ENCODE results near the gene LYPD6B.
"Not testable (repeated sequence)": the region's sequence is repeated elsewhere in the genome, so short reads cannot be mapped to it uniquely, and the experiment has no call there.

The LYPD6B gene

DNA sequence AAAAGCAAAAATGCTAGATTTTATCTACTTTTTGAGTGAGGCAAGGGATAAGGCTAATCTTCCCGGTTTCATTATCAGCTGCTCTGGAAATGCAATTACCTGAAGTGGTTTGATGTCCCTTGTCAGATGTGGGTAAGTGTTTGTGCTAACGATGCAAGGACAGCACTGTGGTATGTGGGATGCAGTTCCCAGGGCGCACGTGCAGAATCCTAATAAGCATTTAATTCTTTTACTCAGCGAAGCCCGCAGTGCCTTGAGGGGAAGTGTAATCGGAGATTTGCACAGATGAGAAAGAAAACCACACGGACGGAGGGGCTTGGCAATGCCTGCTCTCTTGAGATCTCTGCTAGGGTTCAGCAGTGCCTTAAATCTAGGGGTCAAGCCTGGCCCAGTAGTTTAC is 183.4 kb downstream of the LYPD6B start:
- peak; percentile 14 for DNase-seq

DNA sequence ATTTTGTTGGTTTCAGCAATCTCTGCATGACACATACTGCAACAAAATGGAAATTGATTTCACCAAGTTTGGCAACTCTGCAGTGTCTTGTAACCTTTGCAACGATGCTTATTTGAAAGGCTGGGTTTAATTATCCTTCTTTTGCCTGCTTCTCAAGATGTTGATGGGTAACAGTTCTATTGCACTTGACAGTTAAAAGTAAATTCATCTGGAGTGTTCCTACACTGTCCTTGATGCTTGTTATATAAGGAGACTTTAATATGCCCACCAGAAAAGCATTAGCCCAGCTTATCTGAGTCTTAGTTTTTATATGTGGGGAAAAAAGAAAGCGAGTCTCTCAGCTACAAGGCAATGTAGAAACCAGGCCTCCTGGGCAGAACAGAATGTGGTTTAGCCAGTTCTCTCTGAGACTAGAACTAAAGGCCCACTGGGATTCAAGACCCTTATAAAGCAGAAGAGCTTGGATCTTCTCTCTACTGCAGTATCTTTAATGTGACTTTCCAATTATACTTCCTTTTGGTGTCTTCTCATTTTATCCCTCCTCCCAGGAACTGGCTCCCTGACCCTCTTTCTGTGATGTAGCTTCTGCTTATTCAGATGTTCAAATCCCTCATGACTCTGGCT is 185.1 kb downstream of the LYPD6B start:
- no peak for DNase-seq

DNA sequence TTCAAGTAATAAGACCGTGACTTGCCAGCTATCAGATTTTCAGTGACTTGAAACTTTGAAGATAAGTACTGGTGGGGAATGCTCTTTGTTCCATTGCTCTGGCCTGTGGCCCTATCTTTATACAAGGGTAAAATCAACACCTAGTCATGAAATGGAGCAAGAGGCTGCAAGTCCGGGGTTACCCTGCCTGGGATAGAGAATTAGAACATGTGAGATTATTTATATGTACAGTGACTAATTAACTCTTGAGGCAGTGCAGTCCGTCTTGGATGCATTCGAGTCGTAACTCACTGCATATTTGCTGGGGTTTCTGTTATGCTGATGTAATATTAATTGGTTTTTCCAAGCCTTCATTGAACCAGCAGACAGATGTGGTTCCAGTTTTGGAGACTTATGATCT is 186.0 kb downstream of the LYPD6B start:
- DNase-seq, result no peak

DNA sequence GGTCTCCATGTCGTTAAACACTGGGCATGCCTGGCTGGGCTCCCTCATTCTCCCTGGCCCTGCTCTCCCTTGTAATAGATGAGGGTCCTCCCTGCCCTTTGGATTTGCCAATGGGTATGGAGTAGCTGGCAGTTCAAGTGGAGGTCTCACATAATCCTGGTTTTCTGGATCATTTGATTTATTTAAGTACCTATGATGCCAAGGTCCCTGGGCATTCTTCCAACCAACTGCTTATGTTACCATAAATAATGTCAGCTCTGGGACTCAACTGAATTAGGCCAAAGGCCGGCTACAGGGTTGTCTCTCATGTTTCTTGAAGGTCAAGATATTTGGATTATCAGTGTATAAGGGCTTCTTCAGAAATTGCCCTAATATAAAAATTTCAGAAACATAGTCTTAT is 186.9 kb downstream of the LYPD6B start:
- no peak for DNase-seq

DNA sequence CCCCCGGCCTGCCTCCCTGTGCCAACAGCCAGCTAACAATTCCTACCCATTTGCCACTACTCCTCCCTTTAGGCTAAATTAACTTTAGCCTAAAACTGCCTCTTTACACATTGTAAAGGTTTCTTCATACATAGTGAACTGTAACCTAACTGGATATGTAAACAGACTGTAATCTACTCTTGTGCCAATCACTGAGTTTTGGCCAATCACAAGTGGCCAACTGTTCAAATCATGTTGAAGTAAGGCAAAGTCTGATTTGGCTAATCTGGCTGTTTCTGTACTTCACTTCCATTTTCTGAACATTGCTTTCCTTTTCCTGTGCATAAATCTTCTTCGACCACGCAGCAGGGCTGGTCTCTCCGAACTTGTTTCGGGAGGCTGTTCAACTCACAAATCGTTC is 188.3 kb downstream of the LYPD6B start:
- DNase-seq, result no peak

DNA sequence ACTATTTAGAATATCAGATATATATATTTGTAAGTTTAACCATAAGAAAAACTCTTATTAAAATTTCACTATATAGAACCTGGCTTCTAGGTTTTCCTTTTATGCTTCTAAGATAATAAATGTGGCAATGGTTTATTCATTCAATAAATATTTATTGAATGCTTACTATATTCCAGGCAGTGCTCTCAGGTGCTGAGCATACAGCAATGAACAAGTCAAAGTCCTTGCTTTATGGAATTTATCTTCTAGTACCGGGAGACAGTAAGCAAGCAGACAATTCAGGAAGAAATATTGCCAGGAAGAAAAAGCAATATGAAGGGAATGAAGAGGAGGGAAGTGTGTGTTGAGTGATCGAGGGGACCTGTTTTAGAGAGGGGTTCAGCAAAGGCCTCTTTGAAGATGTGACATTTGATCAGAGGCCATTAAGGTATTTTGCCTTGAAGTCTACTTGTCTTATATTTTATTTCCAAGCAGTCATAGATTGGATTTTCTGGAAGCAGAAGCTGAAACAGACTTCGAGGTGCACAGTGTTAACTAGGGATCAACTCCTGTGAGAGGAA is 197.4 kb downstream of the LYPD6B start:
- DNase-seq, result no peak

DNA sequence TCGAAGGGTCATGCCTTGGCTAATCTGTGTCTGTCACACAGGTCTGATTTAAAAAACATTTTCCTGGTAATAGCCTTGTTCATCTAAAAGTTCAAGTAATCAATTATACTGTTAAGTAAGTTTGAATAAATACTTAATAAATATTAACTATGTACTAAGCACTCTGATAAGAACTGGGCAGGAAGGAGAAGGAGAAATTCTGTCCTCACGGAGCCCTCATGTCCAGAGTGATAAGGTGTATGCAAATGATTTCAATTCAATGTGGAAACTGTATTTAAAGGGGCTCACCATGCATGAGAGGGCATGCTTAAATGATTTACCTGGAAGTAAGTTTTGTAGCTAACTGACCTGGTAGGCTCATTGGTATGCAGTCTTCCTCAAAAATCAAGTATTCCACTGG is 197.9 kb downstream of the LYPD6B start:
- no peak for DNase-seq

DNA sequence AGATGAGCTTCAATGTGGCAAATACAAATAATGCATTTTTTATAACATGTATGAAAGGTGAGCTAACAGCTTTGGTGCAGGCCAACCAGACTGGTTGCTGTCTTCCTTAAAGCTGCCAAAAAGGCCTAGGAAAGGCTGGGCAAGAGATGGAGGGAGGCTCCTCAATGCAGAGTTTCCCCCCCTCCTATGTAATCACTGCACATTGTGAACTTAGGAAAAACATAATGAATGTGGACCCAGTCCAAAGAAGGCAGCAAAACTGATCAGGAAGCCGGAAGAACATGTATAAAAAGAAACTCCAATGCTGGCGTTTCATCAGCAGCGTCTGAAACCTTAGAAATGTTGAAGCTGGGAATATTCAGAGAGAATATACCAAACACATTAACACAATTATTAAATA is 207.7 kb downstream of the LYPD6B start:
- DNase-seq, result no peak

DNA sequence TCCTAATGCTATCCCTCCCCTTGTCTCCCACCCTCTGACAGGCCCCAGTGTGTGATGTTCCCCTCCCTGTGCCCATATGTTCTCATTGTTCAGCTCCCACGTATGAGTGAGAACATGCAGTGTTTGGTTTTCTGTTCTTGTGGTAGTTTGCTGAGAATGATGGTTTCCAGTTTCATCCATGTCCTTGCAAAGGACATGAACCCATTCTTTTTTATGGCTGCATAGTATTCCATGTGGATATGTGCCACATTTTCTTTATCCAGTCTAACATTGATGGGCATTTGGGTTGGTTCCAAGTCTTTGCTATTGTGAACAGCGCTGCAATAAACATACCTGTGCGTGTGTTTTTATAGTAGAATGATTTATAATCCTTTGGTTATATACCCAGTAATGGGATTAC is 212.9 kb downstream of the LYPD6B start:
- not testable (repeated sequence) for DNase-seq

DNA sequence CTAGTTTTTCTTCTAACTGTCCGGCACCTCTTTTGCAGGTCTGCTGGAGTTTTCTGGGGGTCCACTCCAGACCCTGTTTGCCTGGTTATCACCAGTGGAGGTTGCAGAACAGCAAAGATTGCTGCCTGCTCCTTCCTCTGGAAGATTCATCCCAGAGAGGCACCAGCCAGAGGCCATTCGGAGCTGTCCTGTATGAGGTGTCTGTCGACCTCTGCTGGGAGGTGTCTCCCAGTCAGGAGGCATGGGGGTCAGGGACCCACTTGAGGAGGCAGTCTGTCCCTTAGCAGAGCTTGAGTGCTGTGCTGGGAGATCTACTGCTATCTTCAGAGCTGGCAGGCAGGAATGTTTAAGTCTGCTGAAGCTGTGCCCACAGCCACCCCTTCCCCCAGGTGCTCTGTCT is 218.4 kb downstream of the LYPD6B start:
- DNase-seq, result not testable (repeated sequence)

DNA sequence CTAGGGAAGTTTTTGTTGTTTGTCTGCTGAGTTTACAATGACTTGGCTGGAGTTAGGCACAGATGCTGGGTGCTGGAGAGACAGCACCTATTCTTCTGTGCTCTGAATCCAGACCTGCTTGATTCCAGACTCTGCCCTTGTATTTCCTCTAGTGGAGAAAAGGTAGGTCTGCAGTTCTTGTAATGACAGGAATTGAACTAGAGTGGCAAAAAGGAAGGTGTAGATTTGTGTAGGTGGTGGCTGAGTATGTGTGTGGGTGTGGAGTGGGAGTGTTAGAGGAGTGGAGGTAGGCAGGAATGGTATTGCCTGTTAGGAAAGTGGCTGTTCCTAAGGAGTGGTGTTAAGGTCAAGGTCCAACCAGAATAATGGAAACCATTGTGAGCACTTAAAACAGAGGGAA is 220.0 kb downstream of the LYPD6B start:
- no peak for DNase-seq

DNA sequence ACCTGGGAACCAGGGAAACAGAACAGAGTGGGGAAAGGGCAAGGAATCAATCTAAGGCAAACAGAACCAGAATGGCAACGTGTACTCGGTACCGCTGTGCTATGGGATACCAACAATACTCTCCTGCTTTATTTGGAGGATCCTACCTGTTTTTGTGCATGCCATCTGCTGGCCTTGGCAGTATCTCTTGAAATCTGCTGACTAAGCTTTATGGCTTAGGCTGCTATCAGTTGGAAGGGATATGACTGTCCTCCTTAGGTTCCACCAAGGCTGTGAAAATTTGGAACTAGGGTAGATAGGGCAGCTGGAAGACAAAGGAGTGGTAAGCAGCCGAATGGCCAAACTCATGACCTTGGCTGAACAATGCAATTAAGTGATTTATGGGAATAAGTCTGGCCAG is 220.6 kb downstream of the LYPD6B start:
- no peak for DNase-seq

DNA sequence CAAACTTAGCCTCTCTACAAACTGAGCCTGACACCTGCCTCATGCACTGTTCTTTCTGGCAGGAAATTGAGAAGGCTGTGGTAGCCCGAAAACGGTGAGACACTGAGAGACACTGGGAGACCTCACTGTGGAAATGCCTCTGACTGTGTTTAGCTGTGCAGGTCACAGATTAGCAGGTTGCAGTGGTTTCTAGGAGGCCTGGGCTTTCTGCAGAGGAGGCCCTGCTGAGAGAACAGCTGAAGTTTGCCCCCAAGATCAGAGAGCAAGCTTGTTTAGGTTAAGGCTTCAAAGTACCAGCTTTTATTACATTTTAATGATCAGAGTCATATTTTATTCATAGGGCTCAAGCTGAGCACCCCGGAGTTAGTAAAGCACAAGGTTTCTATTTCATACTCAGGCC is 223.2 kb downstream of the LYPD6B start:
- no peak for DNase-seq
